Chondrocyte (in vitro differentiated cells): Measurements from ENCODE around the gene JARID2. TPM values are rescaled to one million over a fixed set of nuclear protein-coding genes. Genes with fewer than 3 reads are reported as not detected.

Source experiments
- DNase-seq: peaks from one replicate; pipeline ENCODE4 v3.0.0; 2021; ENCODE audit warnings: mixed read lengths, low spot score
- H3K27ac Mint-ChIP-seq: one replicate; pipeline ENCODE4 v1.8.0; 2021; ENCODE audit warnings: mild to moderate bottlenecking, moderate library complexity, mixed read lengths; ENCODE audit not compliant: unreplicated experiment
- H3K27me3 Mint-ChIP-seq: 2 replicates; pipeline ENCODE4 v1.8.0; 2021; ENCODE audit warnings: low read depth, mixed read lengths
- H3K36me3 Mint-ChIP-seq: 2 replicates; pipeline ENCODE4 v1.8.0; 2021; ENCODE audit warnings: low read depth, mixed read lengths
- H3K4me1 Mint-ChIP-seq: 2 replicates; pipeline ENCODE4 v1.8.0; 2021; ENCODE audit warnings: low read depth, mild to moderate bottlenecking, mixed read lengths
- H3K4me3 Mint-ChIP-seq: one replicate; pipeline ENCODE4 v1.8.0; 2021; ENCODE audit warnings: mild to moderate bottlenecking, moderate library complexity, mixed read lengths; ENCODE audit not compliant: unreplicated experiment
- H3K9me3 Mint-ChIP-seq: 2 replicates; pipeline ENCODE4 v1.8.0; 2021; ENCODE audit warnings: low read depth, mixed read lengths
- CTCF ChIP-seq: fragments of 200-600 bp; sonication (generic); IDR thresholded peaks from 2 replicates; pipeline ENCODE4 v1.5.0; 2021; ENCODE audit warnings: antibody characterized with exemption, mild to moderate bottlenecking, moderate library complexity
- total RNA-seq: library from RNA; stranded (reverse); gene quantifications from 3 replicates; pipeline ENCODE4 v1.2.1, GENCODE V29; 2021

The JARID2 gene
- total RNA-seq, 1 donor from 2014 or later: 9.9 TPM

- peaks cover 22% of the 10 kb centered on the region for H3K4me1 Mint-ChIP-seq
- no peak for TF ChIP-seq CTCF
- H3K36me3 Mint-ChIP-seq: peaks cover 1% of the 10 kb centered on the region
- no peak overlapping the region for H3K4me3 Mint-ChIP-seq
- no peaks in the 10 kb centered on the region for H3K27me3 Mint-ChIP-seq
- no peak overlapping the region for H3K27ac Mint-ChIP-seq
- peaks cover 7% of the 10 kb centered on the region for H3K9me3 Mint-ChIP-seq
- DNase-seq: no peak
Measured at GRCh38 chr6:15395087-15395486, 149.2 kb downstream of the JARID2 start.

GRCh38 chr6:15396808-15397207 is 150.9 kb downstream of the JARID2 start:
- peaks cover 23% of the 10 kb centered on the region for H3K4me1 Mint-ChIP-seq
- DNase-seq: no peak
- H3K27me3 Mint-ChIP-seq: no peaks in the 10 kb centered on the region
- H3K27ac Mint-ChIP-seq: no peak overlapping the region
- H3K9me3 Mint-ChIP-seq: peaks cover 7% of the 10 kb centered on the region
- no peak overlapping the region for H3K4me3 Mint-ChIP-seq
- TF ChIP-seq CTCF: no peak
- H3K36me3 Mint-ChIP-seq: peaks cover 1% of the 10 kb centered on the region

- no peak overlapping the region for H3K27ac Mint-ChIP-seq
- no peak for DNase-seq
- no peaks in the 10 kb centered on the region for H3K36me3 Mint-ChIP-seq
- H3K4me3 Mint-ChIP-seq: no peak overlapping the region
- H3K9me3 Mint-ChIP-seq: peaks cover 2% of the 10 kb centered on the region
- no peaks in the 10 kb centered on the region for H3K27me3 Mint-ChIP-seq
- TF ChIP-seq CTCF: no peak
- peaks cover 30% of the 10 kb centered on the region for H3K4me1 Mint-ChIP-seq
Measured at GRCh38 chr6:15398633-15399275, 152.9 kb downstream of the JARID2 start.

GRCh38 chr6:15399641-15400470 is 154.0 kb downstream of the JARID2 start:
- H3K27me3 Mint-ChIP-seq: no peaks in the 10 kb centered on the region
- no peaks in the 10 kb centered on the region for H3K9me3 Mint-ChIP-seq
- H3K4me1 Mint-ChIP-seq: peaks cover 30% of the 10 kb centered on the region
- no peak for TF ChIP-seq CTCF
- peak overlapping the region; percentile 69 for H3K4me3 Mint-ChIP-seq
- H3K27ac Mint-ChIP-seq: peak overlapping the region; percentile 69
- no peaks in the 10 kb centered on the region for H3K36me3 Mint-ChIP-seq
- no peak for DNase-seq

GRCh38 chr6:15400572-15401004 is 154.7 kb downstream of the JARID2 start:
- no peaks in the 10 kb centered on the region for H3K27me3 Mint-ChIP-seq
- H3K9me3 Mint-ChIP-seq: no peaks in the 10 kb centered on the region
- no peak for DNase-seq
- H3K4me1 Mint-ChIP-seq: peaks cover 30% of the 10 kb centered on the region
- no peak for TF ChIP-seq CTCF
- H3K4me3 Mint-ChIP-seq: peak overlapping the region; percentile 69
- peak overlapping the region; percentile 78 for H3K27ac Mint-ChIP-seq
- no peaks in the 10 kb centered on the region for H3K36me3 Mint-ChIP-seq
